WTC11 (cell line): Measurements from ENCODE around the gene ZFY. TPM values are rescaled to one million over a fixed set of nuclear protein-coding genes. Genes with fewer than 3 reads are reported as not detected.

Experiments
- ATAC-seq: fragments of 200-7000 bp; cut with Tn5 transposase; 2 replicates; pipeline ENCODE4 v1.10.0; 2021; ENCODE audit warnings: mild to moderate bottlenecking, moderate library complexity
- CTCF ChIA-PET: fragments of 300-600 bp; sonication (Branson Sonifier 250); formaldehyde crosslinking; loops from one replicate; lab custom pipeline; 2021; ENCODE audit warnings: antibody characterized with exemption; lab: Charles Lee
- POLR2A ChIA-PET: fragments of 350-600 bp; sonication (Branson Sonifier 250); formaldehyde crosslinking; loops from one replicate; lab custom pipeline; 2021; ENCODE audit warnings: antibody characterized with exemption; lab: Charles Lee
- DNase-seq: peaks from one replicate; pipeline ENCODE4 v3.0.0; 2021; ENCODE audit warnings: low spot score
- H3K27ac Mint-ChIP-seq: 2 replicates; pipeline ENCODE4 v1.8.0; 2021; ENCODE audit warnings: mixed read lengths
- H3K27me3 Mint-ChIP-seq: 2 replicates; pipeline ENCODE4 v1.8.0; 2021; ENCODE audit warnings: low read depth, mild to moderate bottlenecking, moderate library complexity, mixed read lengths
- H3K36me3 Mint-ChIP-seq: 2 replicates; pipeline ENCODE4 v1.8.0; 2021; ENCODE audit warnings: mixed read lengths
- H3K4me1 Mint-ChIP-seq: 2 replicates; pipeline ENCODE4 v1.8.0; 2022; ENCODE audit warnings: mixed read lengths
- H3K4me3 Mint-ChIP-seq: 2 replicates; pipeline ENCODE4 v1.8.0; 2021; ENCODE audit warnings: mild to moderate bottlenecking, moderate library complexity, mixed read lengths
- H3K9me3 Mint-ChIP-seq: 2 replicates; pipeline ENCODE4 v1.8.0; 2021; ENCODE audit warnings: mixed read lengths
- FOXK1 ChIP-seq: sonication (generic); formaldehyde crosslinking; IDR thresholded peaks from 2 replicates; pipeline ENCODE4 v1.8.0; 2022; ENCODE audit warnings: mild to moderate bottlenecking, moderate library complexity, missing genetic modification reagents
- IRF2 ChIP-seq: sonication (generic); formaldehyde crosslinking; IDR thresholded peaks from 2 replicates; pipeline ENCODE4 v1.8.0; 2022; ENCODE audit warnings: low read depth, missing genetic modification reagents, borderline replicate concordance
- NFATC4 ChIP-seq: fragments of 250-450 bp; sonication (Bioruptor Pico); IDR thresholded peaks from 2 replicates; pipeline ENCODE4 v1.9.0; 2021; ENCODE audit warnings: mild to moderate bottlenecking
- NR2C2 ChIP-seq: sonication (generic); formaldehyde crosslinking; IDR thresholded peaks from 2 replicates; pipeline ENCODE4 v1.8.0; 2022; ENCODE audit warnings: mild to moderate bottlenecking, missing genetic modification reagents
- PRRX2 ChIP-seq: fragments of 250-450 bp; sonication (Bioruptor Pico); IDR thresholded peaks from 2 replicates; pipeline ENCODE4 v1.8.0; 2021; ENCODE audit warnings: mild to moderate bottlenecking
- RELA ChIP-seq: sonication (generic); formaldehyde crosslinking; IDR thresholded peaks from 2 replicates; pipeline ENCODE4 v1.8.1; 2022; ENCODE audit warnings: missing genetic modification reagents, mild to moderate bottlenecking, borderline replicate concordance
- SMAD4 ChIP-seq: sonication (generic); formaldehyde crosslinking; IDR thresholded peaks from 2 replicates; pipeline ENCODE4 v1.8.0; 2022; ENCODE audit warnings: mild to moderate bottlenecking, missing genetic modification reagents
- TEAD4 ChIP-seq: sonication (generic); formaldehyde crosslinking; IDR thresholded peaks from 2 replicates; pipeline ENCODE4 v1.8.0; 2022; ENCODE audit warnings: mild to moderate bottlenecking, missing genetic modification reagents
- ZNF219 ChIP-seq: sonication (generic); formaldehyde crosslinking; IDR thresholded peaks from 2 replicates; pipeline ENCODE4 v1.8.0; 2023; ENCODE audit warnings: missing genetic modification reagents, mild to moderate bottlenecking, borderline replicate concordance
- total RNA-seq: library from RNA; stranded (reverse); gene quantifications from 3 replicates; pipeline ENCODE4 v1.2.3, GENCODE V29; 2021
- TF ChIP-seq, protein P1 (sequence below): sonication (generic); formaldehyde crosslinking; IDR thresholded peaks from 2 replicates; pipeline ENCODE4 v1.8.1; 2023; ENCODE audit warnings: mild to moderate bottlenecking, missing genetic modification reagents, borderline replicate concordance
- TF ChIP-seq, protein P2 (sequence below): sonication (generic); formaldehyde crosslinking; IDR thresholded peaks from 2 replicates; pipeline ENCODE4 v1.8.1; 2022; ENCODE audit warnings: missing genetic modification reagents, borderline replicate concordance
- TF ChIP-seq, protein P3 (sequence below): fragments of 250-450 bp; sonication (Bioruptor Pico); IDR thresholded peaks from 2 replicates; pipeline ENCODE4 v2.1.2; 2022; ENCODE audit warnings: mild to moderate bottlenecking, moderate library complexity
- TF ChIP-seq, protein P4 (sequence below): sonication (generic); formaldehyde crosslinking; IDR thresholded peaks from 2 replicates; pipeline ENCODE4 v1.8.1; 2022; ENCODE audit warnings: mild to moderate bottlenecking, missing genetic modification reagents, moderate library complexity, borderline replicate concordance
- TF ChIP-seq, protein P5 (sequence below): fragments of 250-450 bp; sonication (Bioruptor Pico); IDR thresholded peaks from 2 replicates; pipeline ENCODE4 v1.8.0; 2021; ENCODE audit warnings: mild to moderate bottlenecking
- TF ChIP-seq, protein P6 (sequence below): sonication (generic); formaldehyde crosslinking; IDR thresholded peaks from 2 replicates; pipeline ENCODE4 v1.8.1; 2022; ENCODE audit warnings: low read depth, missing genetic modification reagents, borderline replicate concordance

Gene ZFY
- total RNA-seq, 1 experiment from 2014 or later = 6.0 TPM

DNA sequence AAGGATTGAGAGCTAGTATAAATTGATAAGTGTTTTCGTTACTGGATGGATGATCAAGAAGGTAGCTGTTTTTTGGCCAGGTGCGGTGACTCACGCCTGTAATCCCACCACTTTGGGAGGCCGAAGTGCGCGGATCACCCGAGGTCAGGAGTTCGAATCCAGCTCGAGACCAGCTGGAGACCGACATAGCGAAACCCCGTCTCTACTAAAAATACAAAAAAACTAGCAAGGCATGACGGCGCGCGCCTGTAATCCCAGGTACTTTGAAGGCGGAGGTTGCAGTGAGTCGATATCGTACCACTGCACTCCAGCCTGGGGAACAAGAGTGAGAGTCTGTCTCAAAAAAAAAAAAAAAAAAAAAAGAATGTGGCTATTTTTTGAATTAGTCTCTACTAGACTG is 2.0 kb downstream of the ZFY start (continued):
- TF ChIP-seq, protein P1, sequence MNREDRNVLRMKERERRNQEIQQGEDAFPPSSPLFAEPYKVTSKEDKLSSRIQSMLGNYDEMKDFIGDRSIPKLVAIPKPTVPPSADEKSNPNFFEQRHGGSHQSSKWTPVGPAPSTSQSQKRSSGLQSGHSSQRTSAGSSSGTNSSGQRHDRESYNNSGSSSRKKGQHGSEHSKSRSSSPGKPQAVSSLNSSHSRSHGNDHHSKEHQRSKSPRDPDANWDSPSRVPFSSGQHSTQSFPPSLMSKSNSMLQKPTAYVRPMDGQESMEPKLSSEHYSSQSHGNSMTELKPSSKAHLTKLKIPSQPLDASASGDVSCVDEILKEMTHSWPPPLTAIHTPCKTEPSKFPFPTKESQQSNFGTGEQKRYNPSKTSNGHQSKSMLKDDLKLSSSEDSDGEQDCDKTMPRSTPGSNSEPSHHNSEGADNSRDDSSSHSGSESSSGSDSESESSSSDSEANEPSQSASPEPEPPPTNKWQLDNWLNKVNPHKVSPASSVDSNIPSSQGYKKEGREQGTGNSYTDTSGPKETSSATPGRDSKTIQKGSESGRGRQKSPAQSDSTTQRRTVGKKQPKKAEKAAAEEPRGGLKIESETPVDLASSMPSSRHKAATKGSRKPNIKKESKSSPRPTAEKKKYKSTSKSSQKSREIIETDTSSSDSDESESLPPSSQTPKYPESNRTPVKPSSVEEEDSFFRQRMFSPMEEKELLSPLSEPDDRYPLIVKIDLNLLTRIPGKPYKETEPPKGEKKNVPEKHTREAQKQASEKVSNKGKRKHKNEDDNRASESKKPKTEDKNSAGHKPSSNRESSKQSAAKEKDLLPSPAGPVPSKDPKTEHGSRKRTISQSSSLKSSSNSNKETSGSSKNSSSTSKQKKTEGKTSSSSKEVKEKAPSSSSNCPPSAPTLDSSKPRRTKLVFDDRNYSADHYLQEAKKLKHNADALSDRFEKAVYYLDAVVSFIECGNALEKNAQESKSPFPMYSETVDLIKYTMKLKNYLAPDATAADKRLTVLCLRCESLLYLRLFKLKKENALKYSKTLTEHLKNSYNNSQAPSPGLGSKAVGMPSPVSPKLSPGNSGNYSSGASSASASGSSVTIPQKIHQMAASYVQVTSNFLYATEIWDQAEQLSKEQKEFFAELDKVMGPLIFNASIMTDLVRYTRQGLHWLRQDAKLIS (CRISPR knock-in tag) = no peak
- TF ChIP-seq, protein P2, sequence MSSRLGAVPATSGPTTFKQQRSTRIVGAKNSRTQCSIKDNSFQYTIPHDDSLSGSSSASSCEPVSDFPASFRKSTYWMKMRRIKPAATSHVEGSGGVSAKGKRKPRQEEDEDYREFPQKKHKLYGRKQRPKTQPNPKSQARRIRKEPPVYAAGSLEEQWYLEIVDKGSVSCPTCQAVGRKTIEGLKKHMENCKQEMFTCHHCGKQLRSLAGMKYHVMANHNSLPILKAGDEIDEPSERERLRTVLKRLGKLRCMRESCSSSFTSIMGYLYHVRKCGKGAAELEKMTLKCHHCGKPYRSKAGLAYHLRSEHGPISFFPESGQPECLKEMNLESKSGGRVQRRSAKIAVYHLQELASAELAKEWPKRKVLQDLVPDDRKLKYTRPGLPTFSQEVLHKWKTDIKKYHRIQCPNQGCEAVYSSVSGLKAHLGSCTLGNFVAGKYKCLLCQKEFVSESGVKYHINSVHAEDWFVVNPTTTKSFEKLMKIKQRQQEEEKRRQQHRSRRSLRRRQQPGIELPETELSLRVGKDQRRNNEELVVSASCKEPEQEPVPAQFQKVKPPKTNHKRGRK (CRISPR knock-in tag) = no peak
- TF ChIP-seq FOXK1 (CRISPR knock-in tag) (no peak), IRF2 (CRISPR knock-in tag) (no peak), NFATC4 (CRISPR knock-in tag) (no peak), RELA (CRISPR knock-in tag) (no peak), ZNF219 (CRISPR knock-in tag) (no peak), PRRX2 (CRISPR knock-in tag) (no peak), TEAD4 (CRISPR knock-in tag) (no peak), NR2C2 (CRISPR knock-in tag) (no peak)
- TF ChIP-seq, protein P3, sequence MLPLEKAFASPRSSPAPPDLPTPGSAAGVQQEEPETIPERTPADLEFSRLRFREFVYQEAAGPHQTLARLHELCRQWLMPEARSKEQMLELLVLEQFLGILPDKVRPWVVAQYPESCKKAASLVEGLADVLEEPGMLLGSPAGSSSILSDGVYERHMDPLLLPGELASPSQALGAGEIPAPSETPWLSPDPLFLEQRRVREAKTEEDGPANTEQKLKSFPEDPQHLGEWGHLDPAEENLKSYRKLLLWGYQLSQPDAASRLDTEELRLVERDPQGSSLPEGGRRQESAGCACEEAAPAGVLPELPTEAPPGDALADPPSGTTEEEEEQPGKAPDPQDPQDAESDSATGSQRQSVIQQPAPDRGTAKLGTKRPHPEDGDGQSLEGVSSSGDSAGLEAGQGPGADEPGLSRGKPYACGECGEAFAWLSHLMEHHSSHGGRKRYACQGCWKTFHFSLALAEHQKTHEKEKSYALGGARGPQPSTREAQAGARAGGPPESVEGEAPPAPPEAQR (CRISPR knock-in tag) = no peak
- TF ChIP-seq, protein P4, sequence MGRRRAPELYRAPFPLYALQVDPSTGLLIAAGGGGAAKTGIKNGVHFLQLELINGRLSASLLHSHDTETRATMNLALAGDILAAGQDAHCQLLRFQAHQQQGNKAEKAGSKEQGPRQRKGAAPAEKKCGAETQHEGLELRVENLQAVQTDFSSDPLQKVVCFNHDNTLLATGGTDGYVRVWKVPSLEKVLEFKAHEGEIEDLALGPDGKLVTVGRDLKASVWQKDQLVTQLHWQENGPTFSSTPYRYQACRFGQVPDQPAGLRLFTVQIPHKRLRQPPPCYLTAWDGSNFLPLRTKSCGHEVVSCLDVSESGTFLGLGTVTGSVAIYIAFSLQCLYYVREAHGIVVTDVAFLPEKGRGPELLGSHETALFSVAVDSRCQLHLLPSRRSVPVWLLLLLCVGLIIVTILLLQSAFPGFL (CRISPR knock-in tag) = no peak
- TF ChIP-seq, all 79 proteins: peak for 0

DNA sequence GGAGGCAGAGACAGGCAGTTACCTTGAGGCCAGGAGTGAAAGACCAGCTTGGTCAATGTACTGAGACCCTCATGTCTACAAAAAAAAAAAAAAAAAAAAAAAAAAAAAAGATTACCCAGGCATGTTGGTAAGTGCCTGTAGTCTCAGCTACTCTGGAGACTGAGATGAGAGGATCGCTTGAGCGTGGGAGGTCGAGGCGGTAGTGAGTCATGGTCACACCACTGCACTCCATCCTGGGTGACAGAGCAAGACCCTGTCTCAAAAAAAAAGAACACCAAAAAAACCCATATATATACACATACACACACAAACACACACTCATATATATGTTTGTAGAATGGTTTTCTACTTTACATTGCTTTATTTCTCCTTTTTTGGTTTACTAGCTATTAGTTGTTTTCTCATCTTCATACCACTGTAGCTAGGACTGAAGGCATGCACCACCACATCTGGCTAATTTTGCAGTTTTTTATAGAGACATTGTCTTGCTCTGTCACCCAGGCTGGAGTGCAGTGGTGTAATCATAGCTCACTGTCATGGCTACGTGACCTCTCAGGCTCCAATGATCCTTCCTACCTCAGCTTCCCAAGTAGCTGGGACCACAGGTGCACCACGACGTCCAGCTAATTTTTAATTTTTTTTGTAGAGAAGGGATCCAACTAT is 14.5 kb downstream of the ZFY start:
- H3K4me1 Mint-ChIP-seq = peaks cover 34% of the 10 kb centered on the region
- H3K27ac Mint-ChIP-seq = no peak overlapping the region
- no peak for DNase-seq
- H3K9me3 Mint-ChIP-seq = no peaks in the 10 kb centered on the region
- no peak overlapping the region for H3K4me3 Mint-ChIP-seq
- TF ChIP-seq, protein P5, sequence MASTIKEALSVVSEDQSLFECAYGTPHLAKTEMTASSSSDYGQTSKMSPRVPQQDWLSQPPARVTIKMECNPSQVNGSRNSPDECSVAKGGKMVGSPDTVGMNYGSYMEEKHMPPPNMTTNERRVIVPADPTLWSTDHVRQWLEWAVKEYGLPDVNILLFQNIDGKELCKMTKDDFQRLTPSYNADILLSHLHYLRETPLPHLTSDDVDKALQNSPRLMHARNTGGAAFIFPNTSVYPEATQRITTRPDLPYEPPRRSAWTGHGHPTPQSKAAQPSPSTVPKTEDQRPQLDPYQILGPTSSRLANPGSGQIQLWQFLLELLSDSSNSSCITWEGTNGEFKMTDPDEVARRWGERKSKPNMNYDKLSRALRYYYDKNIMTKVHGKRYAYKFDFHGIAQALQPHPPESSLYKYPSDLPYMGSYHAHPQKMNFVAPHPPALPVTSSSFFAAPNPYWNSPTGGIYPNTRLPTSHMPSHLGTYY (CRISPR knock-in tag) = no peak
- TF ChIP-seq, protein P6, sequence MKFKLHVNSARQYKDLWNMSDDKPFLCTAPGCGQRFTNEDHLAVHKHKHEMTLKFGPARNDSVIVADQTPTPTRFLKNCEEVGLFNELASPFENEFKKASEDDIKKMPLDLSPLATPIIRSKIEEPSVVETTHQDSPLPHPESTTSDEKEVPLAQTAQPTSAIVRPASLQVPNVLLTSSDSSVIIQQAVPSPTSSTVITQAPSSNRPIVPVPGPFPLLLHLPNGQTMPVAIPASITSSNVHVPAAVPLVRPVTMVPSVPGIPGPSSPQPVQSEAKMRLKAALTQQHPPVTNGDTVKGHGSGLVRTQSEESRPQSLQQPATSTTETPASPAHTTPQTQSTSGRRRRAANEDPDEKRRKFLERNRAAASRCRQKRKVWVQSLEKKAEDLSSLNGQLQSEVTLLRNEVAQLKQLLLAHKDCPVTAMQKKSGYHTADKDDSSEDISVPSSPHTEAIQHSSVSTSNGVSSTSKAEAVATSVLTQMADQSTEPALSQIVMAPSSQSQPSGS (CRISPR knock-in tag) = no peak
- TF ChIP-seq SMAD4 (CRISPR knock-in tag) = no peak
- TF ChIP-seq, all 79 proteins: peak for 0
- no peaks in the 10 kb centered on the region for H3K27me3 Mint-ChIP-seq
- CTCF ChIA-PET = interaction anchor here (0.6 kb wide), 1 partner anchor 150 kb away, joined by 4 read pairs; no protein-coding TSS in a partner anchor
- H3K36me3 Mint-ChIP-seq = peaks cover 3% of the 10 kb centered on the region; the same call in 1 of the 2 replicates
- POLR2A ChIA-PET = no interaction called here
- ATAC-seq = no peak
